ENCODE measurements around the gene FGF7. TPM values are rescaled to one million over a fixed set of nuclear protein-coding genes. Genes with fewer than 3 reads are reported as not detected.

Gene FGF7
- total RNA-seq, 1 experiment from 2014 or later, result not detected

DNA sequence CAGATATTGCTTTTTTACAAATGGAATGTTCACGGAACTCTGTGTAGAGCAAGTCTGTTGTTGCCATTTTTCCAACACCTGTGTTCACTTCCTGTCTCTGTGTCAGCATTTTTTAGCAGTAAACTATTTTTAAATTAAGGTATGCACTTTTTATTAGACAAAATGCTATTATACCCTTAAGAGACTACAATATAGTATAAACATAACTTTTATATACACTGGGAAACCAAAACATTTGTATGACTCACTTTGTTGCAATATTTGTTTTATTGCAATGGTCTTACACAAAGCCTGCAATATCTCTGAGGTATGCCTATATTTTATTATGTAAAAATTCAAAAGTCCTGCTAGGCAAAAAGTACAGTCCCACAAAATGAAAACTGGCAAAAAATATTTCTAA lies 39.8 kb upstream of the FGF7 start:
- no peak overlapping the region for H3K14ac ChIP-seq (ENCODE audit: insufficient read depth, low read length)
- peaks cover 4% of the 10 kb centered on the region; the same call in 1 of the 2 replicates for H3K4me1 ChIP-seq (ENCODE audit: insufficient read depth, low read length)
- no CpG with 5 or more reads among the region's 1 CpG for WGBS (ENCODE audit: extremely low coverage, insufficient read length, low lambda C conversion rate)
- H2BK5ac ChIP-seq (ENCODE audit: insufficient read length, low read length), result no peak overlapping the region
- H3K18ac ChIP-seq (ENCODE audit: insufficient read length, low read depth, low read length), result no peak overlapping the region
- Mint-ChIP-seq H3K4me3 (no peak overlapping the region), H3K36me3 (ENCODE audit: insufficient read depth in 1 of 3, low read depth in 3 of 3) (no peaks in the 10 kb centered on the region), H3K27me3 (ENCODE audit: low read depth) (no peaks in the 10 kb centered on the region), H3K4me1 (peaks cover 28 to 31% of the 10 kb centered on the region in 2 experiments), H3K9me3 (no peaks in the 10 kb centered on the region), H3K27ac (no peak overlapping the region)
- no peak overlapping the region for H3K23ac ChIP-seq (ENCODE audit: insufficient read length, low read depth, low read length)
- TF ChIP-seq, protein P1, sequence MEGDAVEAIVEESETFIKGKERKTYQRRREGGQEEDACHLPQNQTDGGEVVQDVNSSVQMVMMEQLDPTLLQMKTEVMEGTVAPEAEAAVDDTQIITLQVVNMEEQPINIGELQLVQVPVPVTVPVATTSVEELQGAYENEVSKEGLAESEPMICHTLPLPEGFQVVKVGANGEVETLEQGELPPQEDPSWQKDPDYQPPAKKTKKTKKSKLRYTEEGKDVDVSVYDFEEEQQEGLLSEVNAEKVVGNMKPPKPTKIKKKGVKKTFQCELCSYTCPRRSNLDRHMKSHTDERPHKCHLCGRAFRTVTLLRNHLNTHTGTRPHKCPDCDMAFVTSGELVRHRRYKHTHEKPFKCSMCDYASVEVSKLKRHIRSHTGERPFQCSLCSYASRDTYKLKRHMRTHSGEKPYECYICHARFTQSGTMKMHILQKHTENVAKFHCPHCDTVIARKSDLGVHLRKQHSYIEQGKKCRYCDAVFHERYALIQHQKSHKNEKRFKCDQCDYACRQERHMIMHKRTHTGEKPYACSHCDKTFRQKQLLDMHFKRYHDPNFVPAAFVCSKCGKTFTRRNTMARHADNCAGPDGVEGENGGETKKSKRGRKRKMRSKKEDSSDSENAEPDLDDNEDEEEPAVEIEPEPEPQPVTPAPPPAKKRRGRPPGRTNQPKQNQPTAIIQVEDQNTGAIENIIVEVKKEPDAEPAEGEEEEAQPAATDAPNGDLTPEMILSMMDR (conservative IDR thresholded peaks at IDR 0.05), result no peak
- H2BK12ac ChIP-seq (ENCODE audit: insufficient read length, low read depth, low read length), result no peak overlapping the region
- H2BK20ac ChIP-seq (ENCODE audit: low read depth, low read length, poor library complexity, severe bottlenecking), result no peak overlapping the region
- no peak for DNase-seq
- H2BK120ac ChIP-seq (ENCODE audit: low read depth, low read length, poor library complexity, severe bottlenecking), result no peak overlapping the region
- no peak overlapping the region for H2AK5ac ChIP-seq (ENCODE audit: insufficient read length, low read length)
- H3K4me2 ChIP-seq (ENCODE audit: insufficient read depth, insufficient read length, low read length), result no peak overlapping the region
- no peaks in the 10 kb centered on the region for H3K23me2 ChIP-seq (ENCODE audit: insufficient read length, low read depth, low read length, poor library complexity, severe bottlenecking)
- H3K9ac ChIP-seq (ENCODE audit: extremely low read depth, insufficient read length, low read length), result no peak overlapping the region
- no peak overlapping the region for H3T11ph ChIP-seq (ENCODE audit: low read length)
- H3K79me1 ChIP-seq (ENCODE audit: insufficient read depth, low read depth, low read length, poor library complexity, severe bottlenecking), result no peaks in the 10 kb centered on the region
- H2AFZ ChIP-seq (ENCODE audit: low read length), result no peak overlapping the region
- no peak overlapping the region for H4K91ac ChIP-seq (ENCODE audit: insufficient read length, low read depth, low read length)
- H3K27me3 ChIP-seq (ENCODE audit: insufficient read depth, low read length), result no peaks in the 10 kb centered on the region
- no peaks in the 10 kb centered on the region for H3K9me3 ChIP-seq (ENCODE audit: control insufficient read depth, low read depth, low read length)
- no peak overlapping the region for H2BK15ac ChIP-seq (ENCODE audit: low read depth, low read length)
- no peak overlapping the region for H4K5ac ChIP-seq (ENCODE audit: insufficient read length, low read depth, low read length)
- H3K27ac ChIP-seq (ENCODE audit: insufficient read length, low read depth, low read length), result no peak overlapping the region
- no peak overlapping the region for H3K56ac ChIP-seq (ENCODE audit: insufficient read length, low read depth, low read length)
- no peaks in the 10 kb centered on the region for H3K79me2 ChIP-seq (ENCODE audit: insufficient read depth, low read length)
- no peak overlapping the region for H3K4ac ChIP-seq (ENCODE audit: low read depth, low read length)
- no peak overlapping the region for H4K8ac ChIP-seq (replicated peaks; ENCODE audit: insufficient read length, low read depth, low read length)
- no peaks in the 10 kb centered on the region for H4K20me1 ChIP-seq (ENCODE audit: control insufficient read depth, insufficient read depth, insufficient read length)
